Esophagus muscularis mucosa (tissue), 3 donors: Measurements from ENCODE around the gene FKBP5.

Source experiments
- EP300 ChIP-seq: sonication (generic); formaldehyde crosslinking; IDR thresholded peaks from one replicate; pipeline ENCODE4 v1.6.1; 2017; ENCODE audit warnings: antibody characterized with exemption
- TF ChIP-seq, protein P1 (sequence below), 3 experiments: fragments of 200-600 bp in 2 of 3; fragments of 450-650 bp in 1 of 3; sonication (generic) in 2 of 3; IDR thresholded peaks; one replicate each; pipeline ENCODE4 v1.5.1; 2017 to 2019; ENCODE audit warnings: antibody characterized with exemption in 3 of 3, mild to moderate bottlenecking in 2 of 3, moderate library complexity in 1 of 3

GRCh38 chr6:35654883-35655282, 33.8 kb downstream of the FKBP5 start:
- no peak for TF ChIP-seq EP300
- TF ChIP-seq, protein P1, sequence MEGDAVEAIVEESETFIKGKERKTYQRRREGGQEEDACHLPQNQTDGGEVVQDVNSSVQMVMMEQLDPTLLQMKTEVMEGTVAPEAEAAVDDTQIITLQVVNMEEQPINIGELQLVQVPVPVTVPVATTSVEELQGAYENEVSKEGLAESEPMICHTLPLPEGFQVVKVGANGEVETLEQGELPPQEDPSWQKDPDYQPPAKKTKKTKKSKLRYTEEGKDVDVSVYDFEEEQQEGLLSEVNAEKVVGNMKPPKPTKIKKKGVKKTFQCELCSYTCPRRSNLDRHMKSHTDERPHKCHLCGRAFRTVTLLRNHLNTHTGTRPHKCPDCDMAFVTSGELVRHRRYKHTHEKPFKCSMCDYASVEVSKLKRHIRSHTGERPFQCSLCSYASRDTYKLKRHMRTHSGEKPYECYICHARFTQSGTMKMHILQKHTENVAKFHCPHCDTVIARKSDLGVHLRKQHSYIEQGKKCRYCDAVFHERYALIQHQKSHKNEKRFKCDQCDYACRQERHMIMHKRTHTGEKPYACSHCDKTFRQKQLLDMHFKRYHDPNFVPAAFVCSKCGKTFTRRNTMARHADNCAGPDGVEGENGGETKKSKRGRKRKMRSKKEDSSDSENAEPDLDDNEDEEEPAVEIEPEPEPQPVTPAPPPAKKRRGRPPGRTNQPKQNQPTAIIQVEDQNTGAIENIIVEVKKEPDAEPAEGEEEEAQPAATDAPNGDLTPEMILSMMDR (IDR thresholded peaks at IDR 0.05), result no peak
